HG02938 (cell line): ENCODE data around the gene PIGU.
"Not testable (repeated sequence)": the region's sequence is repeated elsewhere in the genome, so short reads cannot be mapped to it uniquely, and the experiment has no call there.

Source experiments
- ATAC-seq: cut with Tn5 transposase; IDR thresholded peaks from one replicate; pipeline ENCODE4 v1.9.1; 2021; ENCODE audit warnings: mild to moderate bottlenecking, moderate library complexity; ENCODE audit not compliant: unreplicated experiment

The PIGU gene

DNA sequence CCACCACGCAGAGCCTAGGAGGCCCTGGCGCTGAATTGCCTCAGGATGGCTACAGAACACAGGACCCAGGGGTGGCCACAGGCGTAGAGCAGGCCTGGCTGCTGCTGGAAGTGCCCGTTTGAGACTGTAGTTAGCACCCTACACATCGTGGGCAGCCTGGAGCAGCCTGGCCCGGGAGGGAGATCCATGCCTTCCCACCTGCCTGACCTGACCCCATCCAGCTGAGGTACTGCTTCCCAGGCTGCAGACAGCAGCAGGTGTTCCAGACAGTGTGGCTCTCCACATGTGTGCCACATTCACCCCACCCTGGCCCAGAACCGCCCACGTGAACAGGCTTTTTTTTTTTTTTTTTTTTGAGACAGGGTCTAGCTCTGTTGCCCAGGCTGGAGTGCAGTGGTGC, 139.2 kb downstream of the PIGU start:
- no peak for ATAC-seq

DNA sequence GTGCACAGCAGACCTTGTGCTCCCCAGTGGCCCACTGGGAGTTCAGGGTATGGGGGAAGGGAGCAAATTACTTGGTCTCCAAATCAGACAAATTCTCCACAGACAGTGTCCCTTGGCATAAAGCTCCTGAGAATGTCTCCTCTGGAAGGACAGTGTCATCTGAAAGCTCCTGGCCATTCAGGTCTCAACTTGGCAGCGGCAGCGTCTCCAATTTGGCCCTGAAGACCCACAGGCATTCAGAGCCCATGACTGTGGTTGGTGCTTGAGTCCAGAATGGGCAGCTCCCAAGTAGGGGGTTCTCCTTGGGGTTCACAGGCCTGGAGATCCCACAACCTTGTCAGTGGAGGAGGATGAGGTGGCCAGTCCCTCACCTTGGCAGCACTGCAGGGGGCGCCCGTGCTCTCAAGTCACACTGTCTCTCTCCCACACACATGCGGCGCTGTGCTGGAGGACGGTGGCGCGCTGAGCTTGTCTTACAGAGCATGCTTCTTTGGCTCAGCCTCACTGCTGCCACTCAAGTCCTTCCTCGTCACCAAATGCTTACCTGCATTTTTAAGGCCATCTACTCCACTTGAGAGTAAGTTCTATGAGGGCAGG, 140.0 kb downstream of the PIGU start:
- no peak for ATAC-seq

DNA sequence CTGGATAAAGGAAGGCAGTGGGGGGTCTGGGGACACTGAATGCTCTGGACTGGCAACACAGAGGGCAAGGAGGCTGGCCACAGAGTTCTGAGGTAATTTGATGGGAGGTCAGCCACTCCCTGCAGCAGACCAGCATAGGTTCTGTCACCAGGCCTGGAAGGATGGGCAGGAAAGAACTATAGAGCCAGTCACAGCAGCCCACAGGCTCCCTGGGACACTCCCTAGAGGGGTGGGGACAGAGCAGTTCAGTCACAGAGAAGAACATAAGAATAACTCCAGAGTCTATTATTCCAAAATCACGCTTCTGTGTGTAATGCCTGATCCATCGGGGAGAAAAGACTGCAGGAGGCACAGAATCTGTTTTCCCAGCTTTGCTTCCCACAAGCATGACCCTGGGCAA, 141.0 kb downstream of the PIGU start:
- ATAC-seq = no peak

DNA sequence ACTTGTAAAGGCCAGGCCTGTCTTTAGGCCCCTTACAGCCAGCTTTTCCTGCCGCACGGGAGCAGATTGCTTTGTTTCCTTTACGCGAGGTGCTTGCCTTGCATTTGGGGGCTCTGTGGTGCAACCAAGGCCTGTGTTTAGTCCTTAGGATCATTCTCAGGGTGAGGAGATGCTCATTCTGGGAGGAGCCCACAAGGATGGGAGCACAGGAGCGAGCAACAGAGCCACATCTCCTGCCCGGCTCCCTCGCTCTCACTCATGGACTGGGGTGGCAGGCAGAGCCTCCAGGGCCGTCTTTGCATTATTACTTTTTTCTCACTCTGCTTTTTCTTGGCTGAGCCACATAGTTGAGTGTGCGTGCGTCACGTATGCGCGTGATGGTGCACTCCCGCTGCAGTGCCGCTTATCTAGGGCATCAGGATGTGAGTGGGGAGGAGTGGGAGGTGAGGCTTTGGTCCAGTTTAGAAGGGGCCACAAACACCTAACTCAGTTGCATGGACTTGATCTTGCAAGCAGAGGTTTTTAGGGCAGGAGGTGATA, 141.5 kb downstream of the PIGU start:
- ATAC-seq = no peak

DNA sequence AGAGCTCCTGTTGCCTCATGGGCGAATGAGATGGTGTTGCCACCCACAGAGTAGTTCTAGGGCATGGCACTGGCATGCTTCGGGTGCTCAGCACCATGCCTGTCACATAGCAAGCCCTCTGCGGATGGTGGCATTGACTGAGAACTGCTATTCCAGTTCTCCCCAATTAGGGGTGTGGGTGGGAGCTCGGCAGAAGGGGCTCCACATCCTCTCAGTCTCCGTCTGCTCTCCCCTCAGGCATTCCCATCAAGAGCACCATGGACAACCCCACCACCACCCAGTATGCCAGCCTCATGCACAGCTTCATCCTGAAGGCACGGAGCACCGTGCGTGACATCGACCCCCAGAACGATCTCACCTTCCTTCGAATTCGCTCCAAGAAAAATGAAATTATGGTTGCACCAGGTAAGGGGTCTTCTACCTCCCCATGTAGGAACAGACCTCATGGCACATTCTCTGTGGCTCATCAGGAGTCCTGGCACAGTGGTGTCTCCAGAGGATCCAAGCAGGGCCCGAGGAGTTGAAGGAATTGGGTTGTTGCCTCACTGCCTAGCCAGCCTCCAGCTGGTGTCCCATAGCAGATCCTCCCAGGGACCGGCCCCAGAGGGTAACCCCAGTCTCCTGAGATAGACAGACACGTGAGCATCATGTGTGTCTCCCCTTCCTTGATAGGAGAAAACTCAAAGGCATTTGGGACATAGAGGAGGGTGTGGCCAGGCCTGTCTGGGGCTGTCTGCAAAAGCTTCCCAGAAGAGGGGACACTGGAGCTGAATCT, 142.3 kb downstream of the PIGU start:
- ATAC-seq = no peak

DNA sequence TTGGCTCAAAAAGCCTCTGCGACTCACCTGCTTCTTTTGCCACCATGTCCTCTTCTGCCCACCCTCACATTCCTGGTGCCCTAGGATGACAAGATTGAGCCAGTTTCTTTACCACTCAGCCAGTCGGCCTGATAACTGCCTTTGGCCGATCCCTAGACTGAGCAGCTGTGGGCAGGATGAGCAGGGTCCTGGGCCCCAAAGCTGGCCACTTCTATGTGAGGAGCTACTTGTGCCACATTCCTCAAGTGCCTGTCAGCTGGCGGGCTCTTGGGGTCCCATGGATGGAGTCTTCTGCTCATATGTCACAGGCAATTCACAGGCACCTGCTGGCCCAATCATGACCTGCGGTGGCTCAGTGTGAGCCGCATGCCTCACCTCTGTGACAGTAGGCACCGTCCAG, 144.1 kb downstream of the PIGU start:
- ATAC-seq = no peak

DNA sequence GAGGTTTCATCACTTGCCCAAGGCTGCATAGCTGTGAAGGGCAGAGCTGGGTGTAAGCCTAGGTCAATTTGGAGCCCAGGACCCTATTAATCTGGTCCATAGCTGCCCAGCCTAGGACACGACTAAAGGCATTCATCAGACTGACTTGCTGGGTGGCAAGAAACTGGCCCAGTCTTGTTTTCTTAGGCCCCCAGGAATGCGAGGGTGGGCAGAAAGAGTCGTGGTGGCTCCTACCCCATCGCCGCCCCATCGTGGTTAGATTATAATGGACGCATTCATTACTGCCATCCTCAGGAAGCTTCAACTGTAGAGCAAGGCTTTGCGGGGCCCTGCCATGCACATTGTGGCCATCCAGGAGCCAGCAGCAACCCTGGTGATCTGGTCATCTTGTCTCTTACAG, 144.6 kb downstream of the PIGU start:
- no peak for ATAC-seq

DNA sequence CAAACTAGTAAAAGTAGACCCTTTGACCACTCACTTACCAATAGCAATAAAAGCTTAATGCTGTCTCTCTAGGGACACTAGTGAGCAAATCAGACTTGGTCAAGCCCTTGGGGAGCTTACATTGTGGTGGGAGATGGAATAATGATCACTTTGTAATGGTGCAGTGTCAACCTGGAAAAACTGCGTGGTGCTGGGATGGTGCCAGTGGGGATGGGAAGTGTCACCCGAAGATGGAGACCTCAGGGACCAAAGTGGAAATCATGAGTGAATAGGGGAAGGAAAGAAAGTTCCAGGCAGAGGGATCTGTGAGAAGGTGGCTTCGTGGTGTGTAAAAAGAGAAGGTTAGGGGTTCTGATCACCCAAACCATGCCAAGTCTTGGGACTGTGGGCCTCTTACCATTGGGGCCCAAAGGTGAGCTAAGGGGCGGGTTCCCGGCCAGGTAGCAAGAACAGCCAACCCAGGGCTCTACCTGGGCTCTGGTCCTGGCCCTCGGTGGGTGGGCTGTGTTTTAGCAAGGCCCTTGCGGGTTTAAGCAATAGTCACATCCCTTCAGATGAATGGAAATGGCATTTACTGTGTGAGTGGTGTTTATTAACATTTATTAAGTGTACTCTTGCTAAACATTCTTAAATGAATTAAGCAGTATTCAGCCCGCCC, 145.2 kb downstream of the PIGU start:
- no peak for ATAC-seq

DNA sequence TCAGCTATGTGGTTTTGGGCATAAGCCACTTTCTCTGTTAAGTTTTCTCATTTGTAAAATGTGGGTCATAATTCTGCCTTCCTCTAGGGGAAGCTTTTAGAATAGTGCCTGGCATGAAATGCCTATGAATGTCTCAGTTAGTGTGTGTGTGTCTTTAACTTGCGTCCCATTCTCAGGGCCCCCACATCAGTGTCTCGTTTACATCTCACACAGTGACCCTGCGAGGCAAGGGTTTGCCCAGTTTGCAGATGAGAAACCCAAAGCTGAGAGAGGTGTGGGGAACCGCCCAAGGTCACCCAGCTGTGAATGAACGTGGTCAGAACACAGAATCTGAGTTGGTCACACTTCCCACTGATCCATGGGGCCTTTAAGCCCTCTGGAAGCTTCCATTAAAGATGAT, 146.6 kb downstream of the PIGU start:
- no peak for ATAC-seq

DNA sequence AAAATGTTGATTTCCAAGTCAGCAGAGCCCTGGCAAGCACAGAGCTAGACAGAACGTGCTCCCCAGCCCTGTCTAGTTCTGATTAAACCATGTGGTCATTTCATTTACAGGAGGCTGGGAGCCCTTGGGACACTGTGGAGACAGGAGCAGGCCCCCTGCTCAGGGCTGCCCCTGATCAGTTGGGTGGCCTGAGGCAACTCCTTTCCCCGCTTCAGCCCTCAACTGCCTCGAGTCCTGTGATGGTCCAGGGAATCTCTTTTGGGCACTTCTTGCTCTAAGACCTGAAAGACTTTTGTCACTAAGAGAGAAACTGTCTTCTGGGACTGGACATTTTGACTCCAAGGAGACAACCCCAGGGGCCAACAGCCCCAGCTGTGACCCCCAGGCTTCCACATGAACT, 147.2 kb downstream of the PIGU start:
- no peak for ATAC-seq

DNA sequence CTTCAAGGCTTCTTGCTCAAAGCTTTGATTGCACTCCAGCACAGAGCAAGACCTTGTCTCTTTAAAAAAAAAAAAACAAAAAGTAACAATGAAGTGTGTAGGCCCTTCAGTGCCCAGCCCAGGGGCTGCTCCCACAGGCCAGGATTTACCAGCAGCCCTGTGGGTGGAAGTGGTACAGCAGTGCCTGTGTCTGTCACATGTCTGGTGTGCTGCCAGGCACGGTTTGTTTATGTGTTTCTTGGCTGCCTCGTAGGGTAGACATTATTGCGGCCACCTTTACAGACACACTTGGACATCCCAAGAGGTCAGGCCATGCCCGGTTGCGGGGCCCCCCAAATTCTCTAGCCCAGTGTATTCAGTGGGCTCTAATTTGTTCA, 148.0 kb downstream of the PIGU start:
- no peak for ATAC-seq

DNA sequence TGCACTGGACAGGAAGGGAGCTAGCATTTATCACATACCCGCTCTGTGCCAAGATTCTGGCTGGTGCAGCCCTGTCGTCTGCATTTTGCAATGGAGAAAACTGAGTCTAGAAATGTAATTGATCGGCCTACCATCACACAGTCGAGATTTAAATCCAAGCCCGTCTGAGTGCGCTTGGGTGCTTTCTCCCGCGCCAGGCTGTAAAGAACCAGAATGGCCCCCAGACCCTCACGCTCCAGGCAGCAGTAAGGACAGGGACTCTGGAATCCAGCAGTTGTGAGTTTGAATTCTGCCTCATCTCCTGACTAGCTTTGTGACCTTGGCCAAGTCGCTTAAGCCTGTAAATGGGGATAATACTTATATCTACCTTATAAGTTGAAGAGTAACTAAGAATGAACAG, 149.9 kb downstream of the PIGU start:
- ATAC-seq = no peak

DNA sequence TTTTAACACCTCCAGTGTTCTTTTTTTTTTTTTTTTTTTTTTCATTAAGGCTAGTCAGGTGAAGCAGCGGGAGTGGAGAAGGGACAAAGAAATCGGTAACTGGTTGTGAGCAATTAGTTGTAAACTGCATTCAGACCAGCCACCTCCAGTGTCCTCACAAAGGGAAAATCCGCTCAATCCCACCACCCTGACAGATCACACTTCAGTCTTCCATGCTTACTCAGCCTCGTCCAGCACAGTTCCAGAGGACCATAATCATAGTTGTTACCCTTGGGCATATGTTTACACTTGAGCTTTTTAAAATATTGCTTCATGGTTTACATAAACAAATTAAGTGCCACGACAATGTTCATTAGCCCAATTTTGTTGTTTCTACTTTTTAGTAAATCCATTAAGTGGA, 150.4 kb downstream of the PIGU start:
- no peak for ATAC-seq

DNA sequence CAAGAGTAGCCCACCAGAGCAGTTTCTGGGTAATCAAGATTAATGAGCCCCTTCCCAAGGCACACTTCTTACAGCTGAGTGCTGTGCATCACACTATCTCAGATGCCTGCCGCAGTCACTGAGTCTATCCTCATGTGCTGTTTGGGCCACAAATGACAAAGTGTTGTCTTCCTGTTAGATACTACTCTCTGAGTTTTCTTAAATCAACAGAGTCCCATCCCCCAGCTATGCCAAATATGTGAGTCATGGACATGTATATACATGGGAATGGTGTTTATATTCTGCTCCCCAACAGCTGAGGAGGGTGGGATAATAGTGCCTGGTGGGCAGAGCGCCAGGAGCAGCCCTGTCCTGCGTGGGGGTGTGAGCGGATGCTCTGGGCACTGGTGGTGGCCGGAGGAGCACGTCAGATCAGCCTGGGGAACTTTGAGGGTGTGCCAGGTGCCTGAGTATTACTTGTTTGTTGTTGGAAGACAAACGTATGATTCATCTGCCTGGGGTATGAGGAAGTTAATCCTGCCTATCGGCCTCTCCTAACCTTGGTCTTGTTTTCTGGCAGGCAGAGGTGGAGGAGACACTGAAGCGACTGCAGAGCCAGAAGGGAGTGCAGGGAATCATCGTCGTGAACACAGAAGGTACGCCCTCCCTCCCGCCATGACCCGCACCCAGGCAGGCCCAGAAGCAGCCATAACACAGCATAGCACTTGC, 151.0 kb downstream of the PIGU start:
- no peak for ATAC-seq

DNA sequence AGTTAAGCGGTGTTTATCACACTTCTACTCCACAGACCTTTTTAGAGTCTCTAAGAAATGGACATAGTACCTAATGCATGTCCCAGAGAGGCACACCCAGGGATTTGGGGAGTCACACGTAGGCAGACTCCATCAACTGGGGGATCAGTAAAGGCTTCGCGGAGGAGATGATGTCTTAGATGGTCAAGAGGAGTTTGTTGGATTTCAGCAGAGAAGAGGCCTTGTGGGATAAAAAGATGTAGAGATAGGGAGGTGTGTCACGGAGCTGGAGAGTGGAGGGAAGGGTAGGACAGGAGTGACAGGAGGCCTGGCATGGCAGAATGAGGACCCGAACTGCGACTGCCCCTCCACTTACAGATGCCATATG, 151.6 kb downstream of the PIGU start:
- ATAC-seq = no peak

DNA sequence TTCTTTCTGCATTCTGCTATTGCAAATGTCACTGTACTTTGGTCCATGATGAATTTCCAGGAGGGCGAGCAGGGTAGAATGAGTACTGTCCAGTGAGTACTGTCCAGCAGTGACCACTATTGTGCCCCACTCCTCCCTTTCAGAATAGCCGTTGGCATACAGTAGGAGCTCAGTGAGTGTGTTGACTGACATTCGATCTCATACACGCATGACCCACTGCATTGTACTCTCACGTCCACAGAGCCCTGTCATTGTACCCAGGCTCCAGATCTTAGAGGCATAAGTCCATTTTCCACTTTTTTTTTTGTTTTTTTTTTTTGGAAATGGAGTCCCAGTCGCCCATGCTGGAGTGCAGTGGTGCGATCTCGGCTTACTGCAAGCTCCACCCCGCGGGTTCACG, 152.5 kb downstream of the PIGU start:
- ATAC-seq = no peak

DNA sequence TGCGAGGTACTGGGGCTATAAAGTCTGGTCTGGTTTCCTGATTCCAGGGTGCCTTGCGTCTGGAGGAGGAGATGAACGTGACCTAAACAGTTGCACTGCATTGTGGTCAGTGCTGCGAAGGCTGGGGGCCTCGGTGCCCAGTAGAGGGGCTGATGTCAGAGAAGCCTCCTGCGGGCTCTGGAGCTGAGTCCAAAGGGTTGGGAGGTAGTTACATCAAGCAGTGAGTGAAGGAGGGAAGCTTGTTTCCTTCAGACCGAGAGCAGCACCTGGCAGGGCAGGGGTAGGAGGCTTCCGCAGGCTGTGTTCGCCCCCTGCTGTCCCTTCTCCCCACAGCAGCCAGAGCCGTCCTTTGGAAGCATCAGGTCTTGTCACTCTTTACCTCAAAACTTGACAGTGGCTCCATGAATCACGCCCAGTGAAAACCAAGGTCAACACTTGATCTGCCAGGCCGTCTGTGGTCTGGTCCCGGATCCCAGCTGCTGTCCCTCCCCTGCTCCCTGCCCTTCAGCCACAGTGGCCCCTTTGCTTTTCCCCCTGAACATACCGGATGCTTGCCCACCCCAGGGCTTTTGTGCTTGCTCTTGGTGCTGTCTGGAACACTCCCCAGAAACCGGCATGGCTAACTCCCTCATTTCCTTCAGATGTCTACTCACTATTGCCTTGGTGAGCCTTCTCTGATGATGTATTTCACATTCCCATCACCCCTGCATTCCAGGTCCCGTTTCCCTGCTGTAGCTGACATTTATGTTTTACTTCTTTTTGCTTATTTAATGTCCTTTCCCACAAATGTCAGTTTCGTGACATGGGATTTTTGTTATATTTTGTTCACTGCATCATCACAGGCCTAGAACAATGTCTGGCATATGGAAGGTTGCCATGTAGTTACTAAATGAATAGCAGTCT, 153.7 kb downstream of the PIGU start:
- ATAC-seq = no peak

DNA sequence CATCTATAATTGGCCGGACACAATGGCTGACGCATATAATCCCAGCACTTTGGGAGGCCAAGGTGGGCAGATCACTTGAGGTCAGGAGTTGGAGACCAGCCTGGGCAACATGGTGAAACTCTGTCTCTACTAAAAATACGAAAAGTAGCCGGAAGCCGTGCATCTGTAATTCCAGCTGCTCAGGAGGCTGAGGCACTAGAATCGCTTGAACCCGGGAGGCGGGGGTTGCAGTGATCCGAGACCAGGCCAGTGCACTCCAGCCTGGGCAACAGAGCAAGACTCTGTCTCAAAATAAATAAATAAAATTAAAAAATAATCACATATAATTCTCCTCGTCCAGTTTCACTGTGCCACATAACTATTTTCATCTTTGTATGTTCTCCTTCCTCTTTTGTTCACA, 157.1 kb downstream of the PIGU start:
- ATAC-seq = not testable (repeated sequence)

DNA sequence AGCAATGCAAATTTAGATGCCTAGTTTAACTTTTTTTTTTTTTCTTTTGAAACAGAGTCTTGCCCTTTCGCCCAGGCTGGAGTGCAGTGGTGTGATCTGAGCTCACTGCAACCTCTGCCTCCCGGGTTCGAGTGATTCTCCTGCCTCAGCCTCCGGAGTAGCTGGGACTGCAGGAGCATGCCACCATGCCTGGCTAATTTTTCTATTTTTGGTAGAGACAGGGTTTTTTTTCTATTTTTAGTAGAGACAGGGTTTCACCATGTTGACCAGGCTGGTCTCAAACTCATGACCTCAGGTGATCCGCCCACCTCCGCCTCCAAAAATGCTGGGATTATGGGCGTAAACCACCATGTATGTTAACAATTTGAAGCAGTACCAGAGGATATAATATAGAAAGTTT, 158.0 kb downstream of the PIGU start:
- ATAC-seq = not testable (repeated sequence)

DNA sequence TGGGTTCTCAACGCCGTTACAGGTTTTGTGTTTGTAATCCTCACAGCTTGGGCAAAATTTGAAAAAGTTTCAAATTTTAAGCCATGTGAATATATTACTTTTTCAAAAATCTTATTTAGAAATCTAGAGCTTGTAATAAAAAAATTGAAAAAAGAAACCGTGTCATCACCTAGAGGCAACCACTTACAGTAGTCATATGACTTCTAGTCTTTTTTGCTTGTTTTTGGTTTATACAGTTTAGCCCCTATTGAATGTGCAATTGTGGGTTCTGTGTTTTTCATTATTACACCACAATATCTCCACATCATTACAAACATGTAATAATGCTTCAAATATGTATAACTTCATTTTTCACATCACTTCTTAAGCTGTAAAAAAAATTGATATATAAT, 159.8 kb downstream of the PIGU start:
- ATAC-seq = no peak
